Mucosa of rectum (tissue), 2 donors: ENCODE results near the gene CUX1.
"Not testable (repeated sequence)": the region's sequence is repeated elsewhere in the genome, so short reads cannot be mapped to it uniquely, and the experiment has no call there.

Experiments used
- H3K27ac ChIP-seq, 2 donors: one replicate each; pipeline ENCODE4 v1.7.0; 2013; ENCODE audit warnings: inconsistent platforms in 2 of 2, low read depth in 2 of 2, low read length in 2 of 2
- H3K27me3 ChIP-seq, 2 donors: one replicate each; pipeline ENCODE4 v1.7.0; 2013; ENCODE audit warnings: low read length in 2 of 2; ENCODE audit not compliant: control insufficient read depth in 2 of 2, insufficient read depth in 2 of 2
- H3K36me3 ChIP-seq, 2 donors: one replicate each; pipeline ENCODE4 v1.7.0; 2013; ENCODE audit warnings: low read length in 2 of 2; ENCODE audit not compliant: control insufficient read depth in 2 of 2, insufficient read depth in 2 of 2
- H3K4me1 ChIP-seq, 2 donors: one replicate each; pipeline ENCODE4 v1.7.0; 2013; ENCODE audit warnings: low read length in 2 of 2, mild to moderate bottlenecking in 1 of 2; ENCODE audit not compliant: control insufficient read depth in 2 of 2, insufficient read depth in 2 of 2
- H3K4me3 ChIP-seq, 2 donors: one replicate each; pipeline ENCODE4 v1.7.0; 2013; ENCODE audit warnings: low read length in 2 of 2
- H3K9ac ChIP-seq, 2 donors: one replicate each; pipeline ENCODE4 v1.7.0; 2013; ENCODE audit warnings: low read length in 2 of 2, low read depth in 1 of 2, mild to moderate bottlenecking in 1 of 2
- H3K9me3 ChIP-seq, 2 donors: one replicate each; pipeline ENCODE4 v1.7.0; 2013; ENCODE audit warnings: low read length in 2 of 2; ENCODE audit not compliant: control insufficient read depth in 2 of 2
- donor health status: healthy.
- donor health status: Normal muscosa, but diverticular disease.

The CUX1 gene

DNA sequence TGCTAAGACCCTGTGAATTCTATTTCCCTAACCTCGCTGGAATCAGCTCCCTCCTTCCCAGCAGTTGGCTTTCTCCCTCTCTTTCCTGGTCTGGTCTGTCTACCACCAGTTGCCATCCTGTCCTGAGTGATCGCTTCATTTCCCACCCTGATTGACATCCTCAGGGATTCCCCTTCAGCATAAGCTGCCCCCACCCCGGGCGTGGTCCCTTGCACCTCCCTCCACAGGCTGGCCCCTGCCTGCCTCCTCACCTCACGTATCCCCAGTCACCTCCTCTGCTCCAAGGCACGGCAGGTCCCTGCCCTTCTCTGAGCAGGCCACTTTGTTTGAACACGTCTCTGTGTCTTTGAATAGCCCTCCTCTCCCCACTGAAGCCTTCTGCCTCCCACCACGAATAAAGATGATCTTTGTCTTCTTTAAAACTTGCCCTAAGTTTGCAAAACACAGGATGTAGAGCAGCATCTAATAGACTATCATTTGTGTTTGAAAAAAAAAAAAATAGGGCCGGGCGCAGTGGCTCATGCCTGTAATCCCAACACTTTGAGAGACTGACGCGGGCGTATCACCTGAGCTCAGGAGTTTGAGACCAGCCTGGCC lies 233.5 kb downstream of the CUX1 start:
- no peaks in the 10 kb centered on the region for H3K36me3 ChIP-seq
- no peak overlapping the region for H3K27ac ChIP-seq
- H3K4me1 ChIP-seq: peaks cover 0 to 3% of the 10 kb centered on the region in 2 donors
- no peak overlapping the region for H3K4me3 ChIP-seq
- H3K9me3 ChIP-seq: no peaks in the 10 kb centered on the region
- no peak overlapping the region for H3K9ac ChIP-seq
- no peaks in the 10 kb centered on the region for H3K27me3 ChIP-seq

DNA sequence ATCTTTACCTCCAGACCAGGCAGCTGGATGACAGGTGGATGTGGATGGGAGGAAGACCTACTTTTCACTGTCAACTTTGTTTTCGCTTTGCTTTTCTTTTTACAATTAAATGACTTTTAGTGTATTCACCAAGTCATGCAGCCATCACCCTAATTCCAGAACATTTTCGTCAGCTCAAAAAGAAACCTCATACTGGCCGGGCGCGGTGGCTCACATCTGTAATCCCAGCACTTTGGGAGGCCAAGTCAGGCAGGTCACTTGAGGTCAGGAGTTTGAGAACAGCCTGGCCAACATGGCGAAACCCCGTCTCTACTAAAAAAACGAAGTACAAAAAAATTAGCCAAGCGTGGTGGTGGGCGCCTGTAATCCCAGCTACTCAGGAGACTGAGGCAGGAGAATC lies 234.3 kb downstream of the CUX1 start:
- H3K9ac ChIP-seq, H3K27ac ChIP-seq: not testable (repeated sequence)

DNA sequence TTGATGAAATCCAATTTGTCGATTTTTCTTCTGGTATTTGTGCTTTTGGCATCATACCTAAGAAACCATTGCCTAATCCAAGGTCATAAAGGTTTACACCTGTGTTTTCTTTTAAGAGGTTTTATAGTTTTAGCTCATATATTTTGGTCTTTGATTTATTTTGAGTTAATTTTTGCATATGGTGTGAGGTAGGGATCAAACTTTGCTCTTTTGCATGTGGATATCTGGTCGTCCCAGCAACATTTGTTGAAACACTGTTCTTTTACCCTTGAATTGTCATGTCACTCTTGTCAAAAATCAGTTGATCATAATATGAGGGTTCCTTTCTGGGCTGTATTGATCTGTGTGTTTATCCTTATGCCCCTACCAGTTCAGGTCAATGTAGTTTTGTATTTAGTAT lies 236.7 kb downstream of the CUX1 start:
- Histone ChIP-seq H3K27me3 (no peaks in the 10 kb centered on the region), H3K27ac (no peak overlapping the region), H3K4me1 (peaks cover 0 to 3% of the 10 kb centered on the region in 2 donors), H3K4me3 (no peak overlapping the region), H3K9me3 (no peaks in the 10 kb centered on the region), H3K9ac (no peak overlapping the region), H3K36me3 (no peaks in the 10 kb centered on the region)

More for the DNA sequence above, 234.3 kb downstream of the CUX1 start:
- not testable (repeated sequence) for H3K27me3 ChIP-seq, H3K4me3 ChIP-seq, H3K9me3 ChIP-seq, H3K36me3 ChIP-seq, H3K4me1 ChIP-seq

DNA sequence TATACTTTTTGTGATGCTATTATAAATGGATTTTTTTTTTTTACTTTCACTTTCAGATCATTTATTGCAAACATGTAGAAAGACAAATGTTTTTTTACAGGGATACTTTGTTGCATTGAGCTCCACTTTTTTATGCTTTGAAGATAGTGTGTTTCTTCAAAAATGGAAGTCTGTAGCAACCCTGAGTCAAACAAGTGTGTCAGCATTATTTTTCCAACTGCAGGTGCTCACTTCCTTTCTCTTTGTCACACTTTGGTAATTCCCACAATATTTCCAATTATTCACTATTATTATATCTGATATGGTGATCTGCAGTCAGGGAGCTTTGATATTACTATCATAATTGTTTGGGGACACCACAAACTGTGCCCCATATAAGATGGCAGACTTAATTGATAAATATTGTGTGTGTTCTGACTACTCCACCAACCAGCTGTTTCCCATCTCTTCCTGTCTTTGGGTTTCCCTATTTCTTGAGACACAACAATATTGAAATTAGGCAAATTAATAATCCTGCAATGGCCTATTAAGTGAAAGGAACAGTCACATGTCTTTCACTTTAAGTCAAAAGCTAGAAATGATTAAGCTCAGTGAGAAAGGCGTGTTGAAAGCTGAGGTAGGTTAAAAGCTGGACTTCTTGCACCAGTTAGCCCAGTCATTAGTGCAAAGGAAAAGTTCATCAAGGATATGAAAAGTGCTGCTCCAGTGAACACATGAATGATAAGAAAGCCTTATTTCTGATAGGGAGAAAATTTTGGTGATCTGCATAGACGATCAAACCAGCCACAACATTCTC lies 238.0 kb downstream of the CUX1 start:
- no peaks in the 10 kb centered on the region for H3K27me3 ChIP-seq
- H3K4me3 ChIP-seq: no peak overlapping the region
- no peak overlapping the region for H3K27ac ChIP-seq
- no peak overlapping the region for H3K9ac ChIP-seq
- H3K36me3 ChIP-seq: no peaks in the 10 kb centered on the region
- no peaks in the 10 kb centered on the region for H3K9me3 ChIP-seq
- H3K4me1 ChIP-seq: peaks cover 0 to 3% of the 10 kb centered on the region in 2 donors

DNA sequence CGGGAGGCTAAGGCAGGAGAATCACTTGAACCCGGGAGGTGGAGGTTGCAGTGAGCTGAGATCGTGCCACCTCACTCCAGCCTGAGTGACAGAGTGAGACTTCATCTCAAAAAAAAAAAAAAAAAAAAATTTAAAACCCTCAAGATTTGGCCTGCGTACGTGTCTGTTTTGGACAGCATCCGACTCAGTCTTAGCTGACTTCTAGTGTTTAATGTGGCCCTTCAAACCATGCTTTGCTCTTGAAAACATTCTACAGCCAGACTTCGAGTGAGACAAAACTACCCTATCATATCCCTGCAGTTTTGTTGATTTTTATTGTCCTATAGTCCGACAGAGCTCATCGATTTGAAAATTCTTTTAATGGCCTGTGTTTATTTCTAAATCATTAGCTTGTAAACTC lies 242.1 kb downstream of the CUX1 start:
- Histone ChIP-seq H3K27me3 (no peaks in the 10 kb centered on the region), H3K4me1 (peaks cover 2 to 4% of the 10 kb centered on the region in 2 donors), H3K27ac (no peak overlapping the region), H3K4me3 (no peak overlapping the region), H3K9me3 (no peaks in the 10 kb centered on the region), H3K9ac (no peak overlapping the region), H3K36me3 (no peaks in the 10 kb centered on the region)

DNA sequence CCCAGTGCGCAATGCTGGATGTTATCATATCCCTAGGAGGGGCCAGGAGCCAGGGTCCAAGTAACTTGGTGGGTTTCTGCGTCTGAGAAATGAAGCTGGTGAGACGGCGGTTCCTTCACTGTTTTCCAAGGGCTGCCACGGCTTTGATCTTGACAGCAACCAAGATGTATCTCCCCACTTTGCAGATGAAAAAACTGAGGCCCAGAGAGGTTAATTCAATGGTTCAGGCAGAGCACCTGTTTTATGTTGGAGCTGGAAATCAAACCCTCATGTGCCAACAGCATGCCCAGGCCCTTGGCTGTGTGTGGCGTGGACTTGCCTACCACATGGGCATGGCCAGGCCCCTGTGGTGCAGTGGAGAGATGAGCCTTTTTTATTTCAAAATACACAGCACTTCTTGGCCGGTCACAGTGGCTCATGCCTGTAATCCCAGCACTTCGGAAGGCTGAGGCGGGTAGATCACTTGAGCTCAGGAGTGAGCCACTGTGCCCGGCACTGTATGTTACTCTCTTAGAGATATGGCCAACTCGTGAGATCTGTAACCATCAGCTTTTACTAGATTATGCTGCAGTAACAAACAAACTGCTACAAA lies 244.0 kb downstream of the CUX1 start:
- no peaks in the 10 kb centered on the region for H3K36me3 ChIP-seq
- H3K27ac ChIP-seq: no peak overlapping the region

DNA sequence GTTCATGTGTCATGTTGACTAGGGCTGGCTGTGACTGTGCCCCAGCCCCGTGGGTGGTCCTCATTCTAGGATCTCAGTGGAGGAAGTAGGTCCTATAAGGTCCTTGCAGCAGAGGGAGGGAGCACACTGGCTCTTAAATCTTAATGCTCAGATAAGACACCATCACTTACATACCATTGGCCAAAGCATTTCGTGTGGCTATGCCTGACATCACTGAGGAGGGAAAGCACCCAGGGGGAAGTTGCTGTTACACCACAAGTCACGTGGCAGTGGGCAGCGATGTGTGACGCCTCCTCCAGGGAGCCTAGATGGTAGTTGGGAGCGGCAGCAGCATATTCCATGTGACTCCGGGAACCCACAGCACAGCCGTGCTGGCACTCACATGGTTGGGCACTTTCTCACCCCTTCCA lies 244.6 kb downstream of the CUX1 start:
- H3K27ac ChIP-seq: no peak overlapping the region
- no peaks in the 10 kb centered on the region for H3K9me3 ChIP-seq
- no peak overlapping the region for H3K4me3 ChIP-seq
- H3K4me1 ChIP-seq: peaks cover 2% of the 10 kb centered on the region in 2 donors
- no peaks in the 10 kb centered on the region for H3K27me3 ChIP-seq
- peaks cover 0 to 3% of the 10 kb centered on the region in 2 donors for H3K36me3 ChIP-seq
- no peak overlapping the region for H3K9ac ChIP-seq

More for the DNA sequence above, 244.0 kb downstream of the CUX1 start:
- H3K9ac ChIP-seq: no peak overlapping the region
- H3K27me3 ChIP-seq: no peaks in the 10 kb centered on the region
- H3K4me3 ChIP-seq: no peak overlapping the region
- H3K9me3 ChIP-seq: no peaks in the 10 kb centered on the region
- peaks cover 2% of the 10 kb centered on the region in 2 donors for H3K4me1 ChIP-seq

DNA sequence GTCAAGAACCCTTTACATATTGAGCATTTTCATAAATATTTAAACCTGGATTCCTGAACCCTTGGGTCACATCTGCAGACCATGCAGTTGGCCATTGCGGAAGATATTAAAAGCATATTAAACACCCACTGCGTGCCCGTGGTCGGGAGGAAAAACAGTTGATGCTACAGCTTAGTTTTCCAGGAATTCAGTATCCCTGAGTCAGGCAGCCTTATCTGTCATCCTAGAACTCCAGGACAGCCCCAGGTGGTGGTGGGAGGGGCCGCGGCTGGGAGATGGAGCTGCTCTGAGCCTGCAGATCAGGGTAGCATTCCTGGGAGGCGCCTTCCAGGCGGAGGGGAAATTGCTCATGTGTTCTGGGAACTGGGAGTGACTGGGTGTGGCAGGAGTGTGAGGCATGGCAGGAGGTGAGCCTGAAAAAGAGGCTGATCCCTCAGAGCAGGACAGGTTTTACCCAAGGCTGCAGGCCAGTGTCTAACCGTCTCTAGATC lies 246.3 kb downstream of the CUX1 start:
- H3K4me1 ChIP-seq: peaks cover 2% of the 10 kb centered on the region in 2 donors
- no peak overlapping the region for H3K9ac ChIP-seq
- H3K27ac ChIP-seq: no peak overlapping the region
- H3K9me3 ChIP-seq: no peaks in the 10 kb centered on the region
- H3K4me3 ChIP-seq: no peak overlapping the region
- H3K36me3 ChIP-seq: peaks cover 0 to 3% of the 10 kb centered on the region in 2 donors
- H3K27me3 ChIP-seq: no peaks in the 10 kb centered on the region

DNA sequence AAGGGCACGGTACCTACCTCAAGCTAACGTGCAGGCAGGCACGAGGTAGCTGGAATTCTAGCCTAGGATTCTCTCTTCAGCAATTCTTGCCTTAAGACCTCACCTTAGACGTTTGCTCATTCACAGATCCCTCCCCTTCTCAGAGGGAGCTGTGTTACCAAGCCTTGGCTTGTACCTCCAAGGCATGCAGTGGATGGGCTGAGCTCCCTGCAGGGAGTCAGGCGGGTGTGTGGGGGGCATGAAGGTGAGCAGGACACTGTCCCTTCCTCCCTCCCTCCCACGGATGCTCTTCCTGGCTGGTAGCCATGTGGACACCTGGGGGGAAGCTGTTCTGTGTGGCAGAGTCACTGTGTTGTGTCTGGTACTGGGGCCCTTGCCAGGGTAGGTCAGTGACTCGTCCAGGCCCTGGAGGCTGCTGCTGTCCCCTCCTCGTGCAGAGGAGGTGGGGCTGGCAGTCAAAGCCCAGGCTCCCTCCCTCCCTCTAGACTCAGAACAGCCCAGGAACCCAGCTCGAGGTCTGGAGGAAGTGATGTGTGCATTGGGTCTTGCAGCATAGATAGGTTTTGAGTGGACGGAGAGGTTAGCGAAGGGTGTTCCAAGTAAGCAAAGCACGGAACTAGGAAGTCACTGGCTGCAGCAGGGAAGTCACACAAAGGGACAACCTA lies 247.1 kb downstream of the CUX1 start:
- Histone ChIP-seq H3K4me1 (peaks cover 2% of the 10 kb centered on the region in 2 donors), H3K9me3 (no peaks in the 10 kb centered on the region), H3K27me3 (no peaks in the 10 kb centered on the region), H3K9ac (no peak overlapping the region), H3K4me3 (no peak overlapping the region), H3K27ac (peak overlapping the region in 1 of 2 donors; percentile 48), H3K36me3 (peaks cover 0 to 3% of the 10 kb centered on the region in 2 donors)

DNA sequence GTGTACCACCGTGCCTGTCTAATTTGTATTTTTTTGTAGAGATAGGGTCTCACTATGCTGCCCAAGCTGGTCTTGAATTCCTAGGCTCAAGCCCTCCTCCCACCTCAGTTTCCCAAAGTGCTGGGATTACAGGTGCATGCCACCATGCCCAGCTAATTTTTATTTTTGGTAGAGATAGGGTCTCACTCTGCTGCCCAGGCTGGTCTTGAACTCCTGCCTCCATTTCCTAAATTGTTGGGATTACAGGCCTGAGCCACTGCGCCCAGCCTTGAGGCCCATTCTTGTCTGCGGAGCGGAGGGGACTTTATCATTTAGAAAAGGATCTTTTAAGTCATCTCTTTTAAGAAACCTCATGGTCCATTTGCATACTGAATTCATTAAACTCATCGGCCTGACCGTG lies 247.8 kb downstream of the CUX1 start:
- Histone ChIP-seq H3K27ac (no peak overlapping the region), H3K27me3 (no peaks in the 10 kb centered on the region), H3K9me3 (no peaks in the 10 kb centered on the region)

More for the DNA sequence above, 247.8 kb downstream of the CUX1 start:
- H3K4me3 ChIP-seq: no peak overlapping the region
- H3K36me3 ChIP-seq: peaks cover 0 to 3% of the 10 kb centered on the region in 2 donors
- H3K4me1 ChIP-seq: peaks cover 2 to 4% of the 10 kb centered on the region in 2 donors
- no peak overlapping the region for H3K9ac ChIP-seq
